HG02840 (cell line): ENCODE data around the gene C3.
"Not testable (repeated sequence)": the region's sequence is repeated elsewhere in the genome, so short reads cannot be mapped to it uniquely, and the experiment has no call there.

Experiments used
- ATAC-seq: cut with Tn5 transposase; IDR thresholded peaks from one replicate; pipeline ENCODE4 v1.9.1; 2021; ENCODE audit warnings: mild to moderate bottlenecking, moderate library complexity, moderate number of reproducible peaks; ENCODE audit not compliant: unreplicated experiment, low FRiP score

Gene C3

GRCh38 chr19:6672693-6673290 lies 47.7 kb downstream of the C3 start:
- ATAC-seq, result no peak

- ATAC-seq, result no peak
These were observed 48.5 kb downstream of the C3 start for GRCh38 chr19:6671960-6672359.

- no peak for ATAC-seq
These were observed 51.8 kb downstream of the C3 start for GRCh38 chr19:6668691-6669090.

DNA sequence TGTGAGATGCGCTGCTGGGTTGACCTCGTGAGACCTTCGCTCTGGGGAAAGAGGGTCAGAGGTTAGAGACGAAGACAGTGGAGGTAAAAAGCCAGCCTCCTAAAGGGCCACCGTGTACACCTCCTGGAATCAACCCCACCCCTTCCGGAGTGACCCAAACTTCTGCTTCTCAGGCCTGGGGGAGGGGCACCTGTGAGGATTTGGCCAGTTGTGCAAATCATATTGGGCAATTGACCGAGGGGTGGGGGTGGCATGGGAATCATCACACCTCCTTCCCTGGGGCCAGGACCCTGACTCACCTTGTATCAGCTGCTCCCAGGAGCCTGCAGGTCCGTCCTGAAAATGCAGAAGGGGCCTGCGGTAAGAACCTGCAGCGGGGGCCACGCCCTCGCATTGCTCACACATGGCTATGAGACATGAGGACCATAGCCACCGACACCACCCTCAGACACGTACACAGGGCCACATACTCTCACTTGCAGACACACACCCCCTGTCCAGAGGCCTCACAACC lies 53.3 kb downstream of the C3 start:
- ATAC-seq, result no peak

GRCh38 chr19:6664916-6665315 lies 55.5 kb downstream of the C3 start:
- ATAC-seq, result no peak

DNA sequence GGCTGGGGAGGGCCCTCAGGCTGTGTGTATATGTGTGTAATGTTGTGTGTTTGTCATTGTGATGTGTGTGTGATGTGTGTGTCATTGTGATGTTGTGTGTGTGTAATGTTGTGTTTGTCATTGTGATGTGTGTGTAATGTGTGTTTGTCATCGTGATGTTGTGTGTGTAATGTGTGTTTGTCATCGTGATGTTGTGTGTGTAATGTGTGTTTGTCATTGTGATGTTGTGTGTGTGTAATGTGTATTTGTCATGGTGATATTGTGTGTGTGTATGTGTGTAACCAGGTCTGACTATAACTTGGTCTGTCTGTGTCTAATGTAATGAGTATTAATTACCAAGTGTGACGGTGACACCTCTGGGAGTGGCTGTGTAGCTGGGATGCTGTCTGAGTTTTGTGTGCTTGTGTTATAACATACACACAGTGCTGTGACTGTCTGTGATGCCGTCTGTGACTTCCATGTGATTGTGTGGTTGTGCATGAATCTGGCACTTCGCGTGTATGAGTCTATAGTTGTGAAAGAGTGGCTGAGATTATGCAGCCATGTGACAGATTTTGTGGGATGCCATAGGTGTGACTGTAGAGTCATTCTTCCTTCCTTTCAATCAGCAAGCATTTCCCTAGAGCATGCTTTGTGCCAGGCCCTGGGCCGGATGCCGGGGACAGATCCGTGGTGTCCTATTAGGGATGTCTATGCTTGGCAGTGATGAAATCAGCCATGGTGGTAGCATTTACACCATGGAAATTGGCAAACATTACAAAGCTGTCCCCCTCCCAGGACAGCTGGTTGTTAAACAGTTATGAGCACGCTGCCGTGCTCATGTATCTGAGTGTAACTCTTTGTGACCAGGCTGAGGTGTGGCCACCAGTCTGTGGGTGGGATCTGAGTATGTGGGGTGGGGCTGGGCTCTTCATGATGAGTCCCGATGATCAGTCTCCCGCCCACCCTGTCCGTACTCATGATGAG lies 56.9 kb downstream of the C3 start:
- ATAC-seq, result no peak

GRCh38 chr19:6662702-6663101 lies 57.7 kb downstream of the C3 start:
- ATAC-seq, result no peak

DNA sequence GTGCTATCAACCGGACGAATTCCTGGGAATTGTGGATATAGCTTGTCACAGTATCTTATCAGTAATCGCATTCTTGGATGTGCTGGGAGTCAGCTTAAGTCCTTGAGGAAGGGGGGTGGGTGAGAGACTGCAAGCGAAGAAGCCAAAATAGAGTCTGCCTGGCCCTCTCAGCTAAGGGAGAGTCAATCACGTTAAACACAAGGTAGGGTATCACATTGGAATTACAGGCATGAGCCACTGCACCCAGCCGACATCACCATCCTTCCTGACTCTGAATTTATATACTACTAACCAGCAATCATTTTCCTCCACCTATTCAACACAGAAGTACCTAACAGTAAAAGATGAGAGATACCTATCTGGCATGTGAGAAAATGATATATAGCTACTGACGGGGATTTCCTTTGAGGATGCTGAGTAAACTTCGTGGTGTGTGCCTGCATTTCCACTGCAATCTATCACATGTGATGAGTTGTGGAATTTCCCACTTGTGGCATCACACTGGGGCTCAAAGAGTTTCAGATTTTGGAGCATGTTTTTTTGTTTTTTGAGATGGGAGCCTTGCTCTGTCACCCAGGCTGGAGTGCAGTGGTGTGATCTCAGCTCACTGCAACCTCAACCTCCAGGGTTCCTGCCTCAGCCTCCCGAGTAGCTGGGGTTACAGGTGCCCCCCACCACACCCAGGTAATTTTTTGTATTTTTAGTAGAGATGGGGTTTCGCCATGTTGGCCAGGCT lies 58.8 kb downstream of the C3 start:
- ATAC-seq, result not testable (repeated sequence)

DNA sequence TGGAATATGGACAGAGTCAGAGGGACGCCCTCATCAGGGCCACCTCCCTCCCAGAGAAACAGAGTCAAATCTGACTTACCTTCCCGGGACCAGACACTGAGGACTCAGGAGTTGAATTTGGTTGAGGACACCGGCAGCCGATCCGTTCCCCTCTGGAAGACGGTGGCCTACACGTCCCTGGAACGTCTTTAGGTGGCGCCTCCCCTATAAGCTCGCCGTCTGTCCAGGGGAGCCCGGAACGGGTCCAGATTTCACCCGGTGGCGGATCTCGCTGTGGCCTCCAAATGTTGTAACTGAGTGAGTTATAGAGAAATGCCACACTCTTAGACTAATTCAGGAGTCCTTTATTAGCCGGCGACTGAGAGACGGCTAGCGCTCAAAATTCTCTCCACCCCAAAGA lies 59.5 kb downstream of the C3 start:
- ATAC-seq, result no peak

DNA sequence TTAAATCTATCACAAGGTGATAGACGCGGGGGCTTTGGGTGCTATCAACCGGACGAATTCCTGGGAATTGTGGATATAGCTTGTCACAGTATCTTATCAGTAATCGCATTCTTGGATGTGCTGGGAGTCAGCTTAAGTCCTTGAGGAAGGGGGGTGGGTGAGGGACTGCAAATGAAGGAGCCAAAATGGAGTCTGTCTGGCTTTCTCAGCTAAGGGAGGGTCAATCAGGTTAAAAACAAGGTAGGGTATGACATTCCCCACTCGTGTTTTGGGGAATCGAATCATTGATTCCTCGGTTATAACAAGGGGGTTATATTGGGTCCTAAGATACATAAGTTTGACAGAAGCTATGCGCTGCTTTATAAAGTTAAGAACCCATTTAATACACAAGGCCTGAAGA lies 64.1 kb downstream of the C3 start:
- not testable (repeated sequence) for ATAC-seq

GRCh38 chr19:6654347-6655310 lies 65.8 kb downstream of the C3 start:
- ATAC-seq, result no peak

DNA sequence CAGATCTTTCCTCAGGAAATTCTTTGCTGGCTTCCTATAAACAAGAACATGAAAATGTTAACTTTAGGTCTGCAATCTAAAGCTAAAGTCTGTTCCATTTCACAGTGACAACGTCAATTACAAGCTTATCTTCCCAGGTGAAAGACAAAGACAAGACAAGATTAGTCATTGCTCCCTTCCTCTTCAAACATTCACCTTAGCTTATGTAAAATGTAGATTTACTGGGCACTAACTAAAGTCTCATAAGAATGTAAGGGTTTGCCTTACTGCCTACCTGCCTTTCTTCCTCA lies 67.7 kb downstream of the C3 start:
- no peak for ATAC-seq

- ATAC-seq, result no peak
These were observed 68.3 kb downstream of the C3 start for GRCh38 chr19:6651965-6652804.

GRCh38 chr19:6649185-6649584 lies 71.3 kb downstream of the C3 start:
- ATAC-seq, result no peak

DNA sequence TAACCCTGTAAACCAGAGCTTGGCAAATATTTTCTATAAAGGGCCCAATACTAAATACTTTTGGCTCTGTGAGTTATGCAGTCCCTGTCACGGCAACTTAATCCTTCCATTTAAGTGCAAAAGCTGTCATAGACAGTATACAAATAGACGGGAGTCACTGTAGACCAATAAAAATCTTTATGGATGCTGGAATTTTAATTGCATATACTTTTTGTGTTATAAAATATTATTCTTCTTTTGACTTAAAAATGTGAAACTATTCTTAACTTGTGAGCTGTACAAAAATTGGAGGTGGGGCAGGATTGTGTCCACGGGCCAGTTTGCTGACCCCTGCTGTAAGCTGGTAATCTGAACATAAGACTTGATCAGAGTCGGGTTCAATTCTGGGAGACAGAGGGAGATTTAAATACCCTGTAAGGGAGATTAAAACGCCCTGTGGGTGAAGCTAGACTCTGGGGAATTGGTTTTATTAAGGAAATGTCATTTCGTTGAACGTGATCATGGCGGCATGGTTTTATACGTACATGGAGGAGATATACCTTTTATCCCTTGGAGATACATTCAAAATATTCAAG lies 72.2 kb downstream of the C3 start:
- ATAC-seq, result no peak

GRCh38 chr19:6644796-6645195 lies 75.7 kb downstream of the C3 start:
- no peak for ATAC-seq

DNA sequence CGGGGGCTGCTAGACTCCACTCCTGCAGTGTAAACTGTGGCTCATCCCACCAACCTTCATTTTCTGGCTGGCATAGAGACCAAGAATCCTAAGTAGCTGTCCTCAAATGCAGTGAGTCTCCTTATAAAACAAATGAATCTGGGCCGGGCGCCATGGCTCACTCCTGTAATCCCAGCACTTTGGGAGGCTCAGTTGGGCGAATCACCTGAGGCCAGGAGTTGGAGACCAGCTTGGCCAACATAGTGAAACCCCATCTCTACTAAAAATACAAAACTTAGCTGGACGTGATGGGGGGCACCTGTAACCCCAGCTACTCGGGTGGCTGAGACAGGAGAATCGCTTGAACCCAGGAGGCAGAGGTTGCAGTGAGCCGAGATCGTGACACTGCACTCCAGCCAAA lies 80.1 kb downstream of the C3 start:
- not testable (repeated sequence) for ATAC-seq

GRCh38 chr19:6639439-6639838 lies 81.0 kb downstream of the C3 start:
- no peak for ATAC-seq

GRCh38 chr19:6633456-6633813 lies 87.0 kb downstream of the C3 start:
- not testable (repeated sequence) for ATAC-seq
